BJ (cell line): ENCODE measurements around the gene ACTL7B. TPM values are rescaled to one million over a fixed set of nuclear protein-coding genes. Genes with fewer than 3 reads are reported as not detected.

Experiments used
- CTCF ChIA-PET: fragments of 350-600 bp; formaldehyde crosslinking; extraction: SDS; loops from one replicate; lab custom pipeline; 2021; ENCODE audit warnings: antibody characterized with exemption, inconsistent platforms; lab: Yijun Ruan, JAX
- POLR2A ChIA-PET: fragments of 300-600 bp; sonication (Branson Sonifier 250); formaldehyde crosslinking; extraction: SDS; loops from one replicate; lab custom pipeline; 2021; ENCODE audit warnings: antibody characterized with exemption; lab: Charles Lee
- DNase-seq: peaks from one replicate; pipeline ENCODE4 v3.0.0-alpha.2; 2011; ENCODE audit warnings: low read depth
- H3K27me3 ChIP-seq: 2 replicates; pipeline ENCODE4 v1.6.0; 2011; ENCODE audit warnings: low read length; ENCODE audit not compliant: control insufficient read depth, insufficient read depth
- H3K36me3 ChIP-seq: 2 replicates; pipeline ENCODE4 v1.5.1; 2011; ENCODE audit warnings: low read length; ENCODE audit not compliant: control insufficient read depth, insufficient read depth
- H3K4me3 ChIP-seq: 2 replicates; pipeline ENCODE4 v1.5.1; 2011; ENCODE audit warnings: low read depth, mild to moderate bottlenecking, control low read depth, low read length
- polyA plus RNA-seq: library from polyadenylated mRNA; depleted of rRNA; stranded (reverse); fragments of >200 nt; gene quantifications from 2 replicates; pipeline ENCODE4 v1.2.3, GENCODE V29; 2011
- TF ChIP-seq, protein P1 (sequence below): IDR thresholded peaks from 2 replicates; pipeline ENCODE4 v1.5.1; 2011; ENCODE audit warnings: low read depth, mild to moderate bottlenecking, control low read depth, inconsistent platforms, low read length, moderate library complexity; ENCODE audit not compliant: insufficient read depth

The ACTL7B gene
- polyA plus RNA-seq, 1 experiment: not detected

GRCh38 chr9:108832179-108832500 lies 23.6 kb downstream of the ACTL7B start:
- no peaks in the 10 kb centered on the region for H3K36me3 ChIP-seq
- ChIA-PET CTCF (no interaction called here), POLR2A (no interaction called here)
- H3K27me3 ChIP-seq: peaks cover 4% of the 10 kb centered on the region; the same call in 1 of the 2 replicates
- TF ChIP-seq, protein P1, sequence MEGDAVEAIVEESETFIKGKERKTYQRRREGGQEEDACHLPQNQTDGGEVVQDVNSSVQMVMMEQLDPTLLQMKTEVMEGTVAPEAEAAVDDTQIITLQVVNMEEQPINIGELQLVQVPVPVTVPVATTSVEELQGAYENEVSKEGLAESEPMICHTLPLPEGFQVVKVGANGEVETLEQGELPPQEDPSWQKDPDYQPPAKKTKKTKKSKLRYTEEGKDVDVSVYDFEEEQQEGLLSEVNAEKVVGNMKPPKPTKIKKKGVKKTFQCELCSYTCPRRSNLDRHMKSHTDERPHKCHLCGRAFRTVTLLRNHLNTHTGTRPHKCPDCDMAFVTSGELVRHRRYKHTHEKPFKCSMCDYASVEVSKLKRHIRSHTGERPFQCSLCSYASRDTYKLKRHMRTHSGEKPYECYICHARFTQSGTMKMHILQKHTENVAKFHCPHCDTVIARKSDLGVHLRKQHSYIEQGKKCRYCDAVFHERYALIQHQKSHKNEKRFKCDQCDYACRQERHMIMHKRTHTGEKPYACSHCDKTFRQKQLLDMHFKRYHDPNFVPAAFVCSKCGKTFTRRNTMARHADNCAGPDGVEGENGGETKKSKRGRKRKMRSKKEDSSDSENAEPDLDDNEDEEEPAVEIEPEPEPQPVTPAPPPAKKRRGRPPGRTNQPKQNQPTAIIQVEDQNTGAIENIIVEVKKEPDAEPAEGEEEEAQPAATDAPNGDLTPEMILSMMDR: no peak
- H3K4me3 ChIP-seq: no peak overlapping the region
- no peak for DNase-seq

DNA sequence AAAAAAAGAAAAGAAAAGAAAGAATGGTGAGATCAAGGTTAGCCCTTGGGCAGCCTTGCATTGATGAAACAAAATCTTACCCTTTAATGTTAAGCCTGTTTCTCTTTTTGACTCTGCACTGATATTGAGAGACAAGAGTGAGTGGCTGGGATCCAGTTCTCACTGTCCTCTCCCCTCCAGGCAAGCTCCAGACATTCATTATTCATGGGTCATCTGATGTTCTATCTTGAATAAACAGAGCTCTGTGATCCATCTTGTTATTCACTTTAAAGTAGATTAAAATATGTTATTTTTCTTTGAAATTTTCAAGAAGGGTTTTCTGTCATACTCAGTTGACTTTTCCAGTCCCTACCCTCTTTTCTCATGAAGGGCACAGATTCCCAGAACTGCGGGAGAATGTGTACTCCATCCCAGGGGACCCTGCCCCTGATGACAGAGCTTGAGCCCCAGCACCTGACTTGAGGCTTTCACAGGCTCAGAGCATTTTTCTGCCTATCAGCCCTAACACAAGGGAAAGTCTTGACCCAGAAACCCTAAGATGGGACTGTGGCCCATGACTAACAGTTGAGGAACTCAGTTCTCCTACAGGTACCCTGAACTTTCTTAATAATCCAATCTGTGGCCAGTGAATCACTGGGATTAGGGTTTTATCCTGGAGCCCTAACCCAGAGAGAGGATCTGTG lies 24.1 kb downstream of the ACTL7B start:
- peaks cover 4% of the 10 kb centered on the region; the same call in 1 of the 2 replicates for H3K27me3 ChIP-seq
- ChIA-PET CTCF (no interaction called here), POLR2A (no interaction called here)
- no peak for DNase-seq
- H3K36me3 ChIP-seq: no peaks in the 10 kb centered on the region
- TF ChIP-seq, protein P1: no peak
- no peak overlapping the region for H3K4me3 ChIP-seq

GRCh38 chr9:108830272-108830671 lies 25.5 kb downstream of the ACTL7B start:
- ChIA-PET CTCF (no interaction called here), POLR2A (no interaction called here)
- no peak for DNase-seq
- peaks cover 4% of the 10 kb centered on the region for H3K27me3 ChIP-seq
- no peaks in the 10 kb centered on the region for H3K36me3 ChIP-seq
- TF ChIP-seq, protein P1: no peak
- H3K4me3 ChIP-seq: no peak overlapping the region

GRCh38 chr9:108823829-108824228 lies 32.0 kb downstream of the ACTL7B start:
- TF ChIP-seq, protein P1: no peak
- Histone ChIP-seq H3K4me3 (no peak overlapping the region), H3K36me3 (no peaks in the 10 kb centered on the region), H3K27me3 (no peaks in the 10 kb centered on the region; the same call in 1 of the 2 replicates)
- POLR2A ChIA-PET: no interaction called here
- DNase-seq: no peak
- CTCF ChIA-PET: interaction anchor here (0.9 kb wide), 1 partner anchor 10 kb away, joined by 3 read pairs; no protein-coding TSS in a partner anchor

DNA sequence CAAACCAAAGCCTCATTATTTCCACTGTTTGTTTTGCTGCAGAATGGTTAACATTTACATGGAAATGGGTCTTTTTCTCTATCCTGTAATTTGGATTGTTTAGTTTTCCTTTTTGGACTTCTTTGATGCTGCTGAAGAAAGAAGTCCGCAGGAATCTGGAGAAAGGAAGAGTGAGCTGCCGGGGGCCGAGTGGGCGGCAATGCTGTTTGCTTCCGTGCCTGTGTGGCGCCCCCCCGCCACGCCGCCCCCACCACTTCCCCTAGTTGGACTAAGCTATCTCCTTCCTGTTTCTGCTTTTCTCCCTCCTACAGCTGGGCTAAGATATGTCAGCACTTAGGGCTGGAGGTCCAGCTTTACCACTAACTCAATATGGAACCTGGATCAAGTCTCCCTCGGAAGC lies 39.7 kb downstream of the ACTL7B start:
- TF ChIP-seq, protein P1: no peak
- no peak overlapping the region for H3K4me3 ChIP-seq
- CTCF ChIA-PET: no interaction called here

More for the DNA sequence above, 39.7 kb downstream of the ACTL7B start:
- POLR2A ChIA-PET: no interaction called here
- DNase-seq: no peak
- Histone ChIP-seq H3K27me3 (no peaks in the 10 kb centered on the region; the same call in 1 of the 2 replicates), H3K36me3 (no peaks in the 10 kb centered on the region)
